Tibial nerve (tissue), 4 donors: ENCODE data around the gene FBXW11.

ENCODE experiments used
- EP300 ChIP-seq, 2 donors: sonication (generic); formaldehyde crosslinking; IDR thresholded peaks; one replicate each; pipeline ENCODE4 v1.6.1; 2017; ENCODE audit warnings: antibody characterized with exemption in 2 of 2, mild to moderate bottlenecking in 1 of 2
- POLR2A ChIP-seq, 2 donors: fragments of 450-650 bp; IDR thresholded peaks; one replicate each; pipeline ENCODE4 v1.6.1; 2017; ENCODE audit warnings: antibody characterized with exemption in 2 of 2, mild to moderate bottlenecking in 2 of 2, moderate library complexity in 2 of 2
- TF ChIP-seq, protein P1 (sequence below), 5 experiments: fragments of 200-600 bp in 3 of 5; fragments of 450-650 bp in 2 of 5; sonication (generic) in 3 of 5; IDR thresholded peaks; one replicate each; pipeline ENCODE4 v1.5.1; 2016 to 2019; ENCODE audit warnings: antibody characterized with exemption in 5 of 5, mild to moderate bottlenecking in 3 of 5, moderate library complexity in 2 of 5

DNA sequence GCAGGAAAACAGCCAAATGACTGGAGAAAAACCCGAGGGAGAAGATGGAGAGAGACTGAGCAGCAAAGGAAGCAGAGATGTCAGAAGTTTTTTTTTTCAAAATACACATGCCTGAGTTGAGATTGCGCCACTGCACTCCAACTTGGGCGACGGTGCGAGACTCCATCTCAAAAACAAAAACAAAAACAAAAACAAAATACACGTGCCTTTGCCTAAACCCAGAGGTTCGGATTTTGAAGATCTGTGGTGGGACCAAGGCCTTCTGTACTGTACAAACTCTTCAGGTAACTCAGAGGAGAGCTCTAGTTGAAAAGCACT, 38.8 kb upstream of the FBXW11 start:
- TF ChIP-seq POLR2A (IDR thresholded peaks at IDR 0.05) = no peak
- TF ChIP-seq, protein P1, sequence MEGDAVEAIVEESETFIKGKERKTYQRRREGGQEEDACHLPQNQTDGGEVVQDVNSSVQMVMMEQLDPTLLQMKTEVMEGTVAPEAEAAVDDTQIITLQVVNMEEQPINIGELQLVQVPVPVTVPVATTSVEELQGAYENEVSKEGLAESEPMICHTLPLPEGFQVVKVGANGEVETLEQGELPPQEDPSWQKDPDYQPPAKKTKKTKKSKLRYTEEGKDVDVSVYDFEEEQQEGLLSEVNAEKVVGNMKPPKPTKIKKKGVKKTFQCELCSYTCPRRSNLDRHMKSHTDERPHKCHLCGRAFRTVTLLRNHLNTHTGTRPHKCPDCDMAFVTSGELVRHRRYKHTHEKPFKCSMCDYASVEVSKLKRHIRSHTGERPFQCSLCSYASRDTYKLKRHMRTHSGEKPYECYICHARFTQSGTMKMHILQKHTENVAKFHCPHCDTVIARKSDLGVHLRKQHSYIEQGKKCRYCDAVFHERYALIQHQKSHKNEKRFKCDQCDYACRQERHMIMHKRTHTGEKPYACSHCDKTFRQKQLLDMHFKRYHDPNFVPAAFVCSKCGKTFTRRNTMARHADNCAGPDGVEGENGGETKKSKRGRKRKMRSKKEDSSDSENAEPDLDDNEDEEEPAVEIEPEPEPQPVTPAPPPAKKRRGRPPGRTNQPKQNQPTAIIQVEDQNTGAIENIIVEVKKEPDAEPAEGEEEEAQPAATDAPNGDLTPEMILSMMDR (IDR thresholded peaks at IDR 0.05) = no peak
- TF ChIP-seq EP300 (IDR thresholded peaks at IDR 0.05) = no peak
